Breast epithelium (tissue), 4 donors: ENCODE data around the gene TMEM132D. TPM values are rescaled to one million over a fixed set of nuclear protein-coding genes. Genes with fewer than 3 reads are reported as not detected.

ENCODE experiments used
- DNase-seq, 2 donors: peaks; one replicate each; pipeline ENCODE4 v3.0.0-alpha.2; 2019; ENCODE audit warnings: low spot score in 2 of 2
- H3K27ac ChIP-seq, 2 donors: fragments of 200-600 bp; sonication (generic) in 1 of 2; one replicate each; pipeline ENCODE4 v1.5.1; 2016 to 2019; ENCODE audit warnings: mild to moderate bottlenecking in 1 of 2
- H3K27me3 ChIP-seq, 2 donors: fragments of 200-600 bp; sonication (generic) in 1 of 2; one replicate each; pipeline versions ENCODE4 v1.5.1 to v1.6.0; 2017 to 2019; ENCODE audit warnings: control low read depth in 1 of 2, mild to moderate bottlenecking in 1 of 2
- H3K36me3 ChIP-seq: fragments of 200-600 bp; one replicate; pipeline ENCODE4 v1.5.1; 2019
- H3K4me1 ChIP-seq, 2 donors: fragments of 200-600 bp; sonication (generic); one replicate each; pipeline ENCODE4 v1.5.1; 2016 to 2019; ENCODE audit warnings: control low read depth in 1 of 2
- H3K4me3 ChIP-seq, 3 donors: fragments of 200-600 bp; sonication (generic); 1 replicate in 2 of 3; 2 replicates in 1 of 3; pipeline ENCODE4 v1.5.1; 2016 to 2019; ENCODE audit warnings: mild to moderate bottlenecking in 3 of 3, moderate library complexity in 2 of 3
- H3K9me3 ChIP-seq, 2 donors: fragments of 200-600 bp; sonication (generic) in 1 of 2; one replicate each; pipeline ENCODE4 v1.5.1; 2016 to 2019; ENCODE audit warnings: control low read depth in 1 of 2
- CTCF ChIP-seq, 3 donors: fragments of 450-650 bp; IDR thresholded peaks; one replicate each; pipeline ENCODE4 v1.5.1; 2016 to 2017; ENCODE audit warnings: antibody characterized with exemption in 3 of 3, mild to moderate bottlenecking in 3 of 3, moderate library complexity in 3 of 3
- POLR2A ChIP-seq: fragments of 450-650 bp; IDR thresholded peaks from one replicate; pipeline ENCODE4 v1.6.1; 2016; ENCODE audit warnings: antibody characterized with exemption, mild to moderate bottlenecking, moderate library complexity
- POLR2AphosphoS5 ChIP-seq, 3 donors: sonication (generic); formaldehyde crosslinking; IDR thresholded peaks; one replicate each; pipeline ENCODE4 v1.6.1; 2017; ENCODE audit warnings: antibody characterized with exemption in 3 of 3
- intact Hi-C: fragments of 100-400 bp; cut with DNase I; formaldehyde crosslinking; loops from one replicate; pipeline ENCODE4 v1.15.1; 2023; ENCODE audit warnings: low total_unique reads
- total RNA-seq, 3 donors: library from RNA; depleted of rRNA; stranded (reverse); fragments of >200 nt; gene quantifications; one replicate each; pipeline ENCODE4 v1.1.0, GENCODE V29; 2016

TMEM132D gene
- total RNA-seq, 3 donors from 2014 or later: not detected

GRCh38 chr12:129079719-129080118 is 824.1 kb downstream of the TMEM132D start:
- intact Hi-C loops: loop anchor here (10.0 kb wide), 1 partner anchor 1595 kb away; no protein-coding TSS in a partner anchor
- Histone ChIP-seq H3K27ac (no peak overlapping the region), H3K9me3 (no peaks in the 10 kb centered on the region), H3K4me3 (no peak overlapping the region), H3K36me3 (no peaks in the 10 kb centered on the region), H3K27me3 (no peaks in the 10 kb centered on the region), H3K4me1 (no peaks in the 10 kb centered on the region)
- DNase-seq: no peak
- no peak for TF ChIP-seq POLR2AphosphoS5 (IDR thresholded peaks at IDR 0.05)
- no peak for TF ChIP-seq POLR2A

GRCh38 chr12:129076441-129077320 is 827.1 kb downstream of the TMEM132D start:
- Histone ChIP-seq H3K4me3 (no peak overlapping the region), H3K36me3 (no peaks in the 10 kb centered on the region), H3K9me3 (no peaks in the 10 kb centered on the region), H3K4me1 (no peaks in the 10 kb centered on the region), H3K27ac (no peak overlapping the region), H3K27me3 (no peaks in the 10 kb centered on the region)
- DNase-seq: no peak
- intact Hi-C loops: no loop called here
- TF ChIP-seq POLR2AphosphoS5 (IDR thresholded peaks at IDR 0.05) (no peak), CTCF (IDR thresholded peaks at IDR 0.05) (no peak), POLR2A (no peak)

- Histone ChIP-seq H3K27me3 (no peaks in the 10 kb centered on the region), H3K4me1 (no peaks in the 10 kb centered on the region), H3K4me3 (no peak overlapping the region), H3K36me3 (no peaks in the 10 kb centered on the region), H3K27ac (no peak overlapping the region), H3K9me3 (no peaks in the 10 kb centered on the region)
- no peak for DNase-seq
- TF ChIP-seq CTCF (IDR thresholded peaks at IDR 0.05) (no peak), POLR2A (no peak), POLR2AphosphoS5 (IDR thresholded peaks at IDR 0.05) (no peak)
- intact Hi-C loops: no loop called here
Observed at GRCh38 chr12:129075460-129076208, 828.2 kb downstream of the TMEM132D start.

- Histone ChIP-seq H3K36me3 (no peaks in the 10 kb centered on the region), H3K9me3 (no peaks in the 10 kb centered on the region), H3K27ac (no peak overlapping the region), H3K4me3 (no peak overlapping the region), H3K4me1 (no peaks in the 10 kb centered on the region), H3K27me3 (no peaks in the 10 kb centered on the region)
- no peak for DNase-seq
- intact Hi-C loops: no loop called here
- TF ChIP-seq POLR2AphosphoS5 (IDR thresholded peaks at IDR 0.05): no peak
Observed at GRCh38 chr12:129074379-129074778, 829.4 kb downstream of the TMEM132D start.

- no peak overlapping the region for H3K27ac ChIP-seq
- intact Hi-C loops: no loop called here
Observed at GRCh38 chr12:129073157-129073915, 830.5 kb downstream of the TMEM132D start.

More at GRCh38 chr12:129073157-129073915, 830.5 kb downstream of the TMEM132D start:
- no peaks in the 10 kb centered on the region for H3K4me1 ChIP-seq
- no peak overlapping the region for H3K4me3 ChIP-seq
- H3K9me3 ChIP-seq: no peaks in the 10 kb centered on the region
- no peaks in the 10 kb centered on the region for H3K27me3 ChIP-seq
- no peak for DNase-seq
- TF ChIP-seq CTCF (IDR thresholded peaks at IDR 0.05) (no peak), POLR2A (no peak)
- H3K36me3 ChIP-seq: no peaks in the 10 kb centered on the region
